ENCODE data around the gene CNPY3.

Gene CNPY3

DNA sequence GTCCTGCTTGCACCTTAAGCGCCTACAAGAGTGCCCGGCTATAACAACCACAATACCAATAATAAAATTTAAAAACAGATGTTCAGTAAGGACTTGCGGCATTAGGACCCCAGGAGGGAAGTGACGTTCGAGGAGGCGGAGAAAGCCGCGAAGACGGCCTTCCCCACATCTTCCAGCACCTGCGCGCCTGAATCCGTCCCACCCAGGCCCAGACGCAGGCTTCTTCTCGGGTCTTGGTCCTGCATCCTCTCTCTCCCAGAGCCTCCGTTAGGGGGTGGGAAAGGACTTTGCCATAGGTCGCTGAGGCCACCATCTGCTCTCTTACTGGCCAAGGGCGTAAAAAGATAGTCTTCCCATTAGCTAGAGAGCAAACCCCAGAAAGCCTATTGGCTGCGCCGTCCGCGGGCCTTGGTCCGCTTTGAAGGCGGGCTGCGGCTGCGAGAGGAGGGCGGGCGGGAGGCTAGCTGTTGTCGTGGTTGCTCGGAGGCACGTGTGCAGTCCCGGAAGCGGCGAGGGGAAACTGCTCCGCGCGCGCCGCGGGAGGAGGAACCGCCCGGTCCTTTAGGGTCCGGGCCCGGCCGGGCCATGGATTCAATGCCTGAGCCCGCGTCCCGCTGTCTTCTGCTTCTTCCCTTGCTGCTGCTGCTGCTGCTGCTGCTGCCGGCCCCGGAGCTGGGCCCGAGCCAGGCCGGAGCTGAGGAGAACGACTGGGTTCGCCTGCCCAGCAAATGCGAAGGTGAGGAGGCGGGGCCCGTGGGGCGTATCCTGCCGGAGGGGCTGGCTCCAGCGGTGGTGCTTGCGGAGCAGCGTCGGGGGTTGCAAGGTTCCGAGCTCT lies at the start of gene CNPY3:
CNPY3 (plus strand) TSS at position 495 of the 835 bp plus-strand sequence; CDS start at position 586, 91 bp downstream.
- TF ChIP-seq, protein P1, sequence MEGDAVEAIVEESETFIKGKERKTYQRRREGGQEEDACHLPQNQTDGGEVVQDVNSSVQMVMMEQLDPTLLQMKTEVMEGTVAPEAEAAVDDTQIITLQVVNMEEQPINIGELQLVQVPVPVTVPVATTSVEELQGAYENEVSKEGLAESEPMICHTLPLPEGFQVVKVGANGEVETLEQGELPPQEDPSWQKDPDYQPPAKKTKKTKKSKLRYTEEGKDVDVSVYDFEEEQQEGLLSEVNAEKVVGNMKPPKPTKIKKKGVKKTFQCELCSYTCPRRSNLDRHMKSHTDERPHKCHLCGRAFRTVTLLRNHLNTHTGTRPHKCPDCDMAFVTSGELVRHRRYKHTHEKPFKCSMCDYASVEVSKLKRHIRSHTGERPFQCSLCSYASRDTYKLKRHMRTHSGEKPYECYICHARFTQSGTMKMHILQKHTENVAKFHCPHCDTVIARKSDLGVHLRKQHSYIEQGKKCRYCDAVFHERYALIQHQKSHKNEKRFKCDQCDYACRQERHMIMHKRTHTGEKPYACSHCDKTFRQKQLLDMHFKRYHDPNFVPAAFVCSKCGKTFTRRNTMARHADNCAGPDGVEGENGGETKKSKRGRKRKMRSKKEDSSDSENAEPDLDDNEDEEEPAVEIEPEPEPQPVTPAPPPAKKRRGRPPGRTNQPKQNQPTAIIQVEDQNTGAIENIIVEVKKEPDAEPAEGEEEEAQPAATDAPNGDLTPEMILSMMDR (IDR thresholded peaks at IDR 0.05) = no peak

DNA sequence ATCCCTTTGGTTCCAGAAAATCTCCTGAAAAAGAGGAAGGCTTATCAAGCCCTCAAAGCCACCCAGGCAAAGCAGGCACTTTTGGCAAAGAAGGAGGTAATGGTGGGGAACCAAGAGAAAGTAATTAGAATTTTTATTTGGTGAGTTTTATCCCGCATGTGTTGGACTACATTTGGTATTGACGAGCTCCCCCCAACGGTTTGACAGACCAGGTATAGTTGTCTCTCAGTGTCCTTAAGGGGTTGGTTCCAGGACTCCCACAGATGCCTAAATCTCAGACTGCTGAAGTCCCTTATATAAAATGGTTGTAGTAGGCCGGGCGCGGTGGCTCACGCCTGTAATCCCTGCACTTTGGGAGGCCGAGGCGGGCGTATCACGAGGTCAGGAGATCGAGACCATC lies 48.4 kb upstream of the CNPY3 start:
- TF ChIP-seq, protein P1 (IDR thresholded peaks at IDR 0.05) = peak; percentile 20; the same call in 1 of the 2 replicates

DNA sequence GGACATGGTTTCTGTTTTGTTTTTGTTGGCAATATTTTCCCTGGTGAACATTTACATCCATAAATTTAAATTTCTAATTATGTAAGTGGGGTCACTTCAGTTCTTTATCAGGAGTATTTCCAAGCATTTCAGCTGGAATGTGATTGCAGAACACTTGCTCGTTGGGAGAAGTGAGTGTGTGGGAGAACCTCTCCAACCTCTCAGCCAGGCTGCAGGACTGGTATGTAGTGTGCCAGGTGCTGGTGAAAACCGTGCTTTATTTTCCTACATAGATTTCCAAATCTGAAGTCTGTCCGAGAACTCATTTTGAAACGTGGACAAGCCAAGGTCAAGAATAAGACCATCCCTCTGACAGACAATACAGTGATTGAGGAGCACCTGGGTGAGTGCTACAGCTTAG lies 43.6 kb upstream of the CNPY3 start:
- TF ChIP-seq, protein P1 (IDR thresholded peaks at IDR 0.05) = no peak

DNA sequence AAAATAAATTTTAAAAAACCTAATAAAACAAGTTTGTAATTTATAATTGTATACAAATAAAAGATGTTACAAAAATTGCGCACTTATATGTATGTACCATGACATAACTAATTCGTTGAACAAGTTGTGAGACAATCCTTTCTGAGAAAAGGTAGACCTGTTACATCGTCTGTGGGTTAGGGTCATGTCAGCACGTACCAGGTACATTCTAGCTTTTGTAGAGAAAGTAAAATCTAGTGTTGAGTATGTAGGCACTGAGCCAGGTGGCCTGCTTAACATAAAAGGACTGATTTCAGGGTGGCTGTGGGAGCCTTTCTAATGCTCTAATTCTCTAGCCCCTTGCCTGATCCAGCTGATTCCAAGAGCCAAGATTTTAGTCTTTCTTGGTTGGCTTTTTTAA lies 39.5 kb upstream of the CNPY3 start:
- TF ChIP-seq, protein P1 (IDR thresholded peaks at IDR 0.05) = no peak

DNA sequence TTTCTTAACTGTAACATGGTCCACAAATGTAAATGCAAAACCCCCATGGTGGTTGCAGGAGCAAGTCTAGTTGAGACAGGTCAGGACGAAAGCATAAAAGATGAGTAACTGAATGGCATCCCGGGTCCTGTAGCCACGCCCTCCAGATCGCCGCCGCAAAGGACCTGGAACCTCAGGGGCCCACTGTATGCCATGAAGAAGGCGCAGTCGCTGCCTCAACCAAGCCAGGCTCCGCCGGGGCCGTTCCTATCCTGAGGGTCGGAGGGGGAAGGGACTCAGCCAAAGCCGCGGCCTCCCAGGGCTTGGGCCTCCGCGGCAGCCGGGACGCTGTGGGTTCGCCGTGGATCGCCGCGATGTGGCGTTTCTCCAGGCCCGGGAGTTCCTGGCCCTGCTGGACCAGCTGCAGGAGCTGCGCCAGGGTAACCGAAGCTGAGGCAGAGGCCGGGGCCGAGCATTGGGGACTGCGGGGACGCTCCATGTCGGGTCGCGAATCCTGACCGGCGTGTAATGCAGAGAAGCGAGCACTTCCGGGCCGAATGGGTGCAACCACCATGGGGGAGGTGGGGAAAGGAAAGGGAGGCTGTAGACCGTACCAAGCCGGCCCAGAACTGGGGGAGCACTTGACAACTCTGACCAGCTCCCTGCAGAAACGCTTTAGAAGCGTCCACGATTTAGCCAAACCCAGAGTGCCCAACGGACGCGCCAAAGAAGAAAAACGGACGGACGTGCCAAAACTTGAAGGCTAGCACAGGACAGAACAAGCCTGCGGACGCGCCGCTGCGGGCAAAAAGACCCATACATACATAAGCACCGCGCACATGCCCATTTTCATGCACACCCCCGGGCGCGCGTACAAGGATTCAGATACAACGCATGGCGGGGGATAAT lies 38.7 kb upstream of the CNPY3 start:
- TF ChIP-seq, protein P1 (IDR thresholded peaks at IDR 0.05) = no peak

DNA sequence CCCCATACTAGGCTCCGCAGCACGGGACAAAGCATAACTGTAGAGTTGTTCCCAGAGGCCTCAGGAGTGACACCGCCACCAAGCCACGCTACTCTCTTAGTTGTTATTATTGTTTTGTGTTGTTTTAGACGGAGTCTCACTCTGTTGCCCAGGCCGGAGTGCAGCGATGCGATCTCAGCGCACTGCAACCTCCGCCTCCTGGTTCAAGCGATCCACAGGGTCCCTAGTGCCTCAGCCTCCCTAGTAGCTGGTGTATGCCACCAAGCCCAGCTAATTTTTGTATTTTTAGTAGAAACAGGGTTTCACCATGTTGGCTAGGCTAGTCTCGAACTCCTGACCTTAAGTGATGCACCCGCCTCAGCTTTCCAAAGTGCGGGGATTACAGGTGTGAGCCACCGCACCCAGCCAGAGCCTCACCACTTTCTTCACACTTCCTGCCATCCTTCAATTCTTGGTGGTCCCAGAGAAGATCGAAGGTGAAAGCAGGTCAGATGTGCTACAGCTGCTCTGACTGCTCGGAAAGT lies 38.0 kb upstream of the CNPY3 start:
- TF ChIP-seq, protein P1 (IDR thresholded peaks at IDR 0.05) = no peak

DNA sequence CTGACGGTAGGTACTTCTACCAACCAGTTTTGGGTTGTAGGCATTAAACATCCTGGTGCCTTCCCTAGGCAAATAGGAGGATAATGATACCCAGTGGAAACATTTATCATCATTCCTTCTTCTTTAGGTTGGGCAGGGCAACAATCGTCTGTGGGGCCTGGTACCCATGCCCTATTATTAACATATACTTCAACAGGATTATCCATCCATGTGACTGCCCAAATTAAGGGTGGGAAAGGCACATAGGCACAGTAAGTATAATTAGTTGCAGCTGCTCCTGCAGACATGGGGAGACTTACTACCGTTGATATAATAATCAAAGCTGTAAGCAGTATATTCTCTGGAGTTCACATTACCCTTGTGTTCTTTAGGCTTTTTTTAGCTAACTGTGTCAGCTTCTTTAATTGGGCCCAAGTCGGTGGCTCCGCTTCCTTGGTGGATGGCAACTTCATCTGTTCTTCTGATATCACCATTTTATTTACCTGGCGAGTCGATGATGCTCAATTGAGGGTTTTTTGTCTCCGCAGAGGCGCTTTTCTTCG lies 33.0 kb upstream of the CNPY3 start:
- TF ChIP-seq, protein P1 (IDR thresholded peaks at IDR 0.05) = no peak
